ENCODE measurements around the gene DDAH1. TPM values are rescaled to one million over a fixed set of nuclear protein-coding genes. Genes with fewer than 3 reads are reported as not detected.

Gene DDAH1
- polyA plus RNA-seq, 1 donor from 2014 or later: 42.7 TPM

- Histone ChIP-seq H3K9me3 (ENCODE audit: low read length) (no peaks in the 10 kb centered on the region), H3K27ac (ENCODE audit: low read length) (no peak overlapping the region)
- TF ChIP-seq EZH2 (IDR thresholded peaks at IDR 0.05; ENCODE audit: borderline replicate concordance, insufficient read depth, low read length, poor library complexity, severe bottlenecking): no peak
- TF ChIP-seq RAD21 (conservative IDR thresholded peaks at IDR 0.05): no peak
- TF ChIP-seq CTCF (IDR thresholded peaks at IDR 0.05; ENCODE audit: poor library complexity, severe bottlenecking): no peak
- TF ChIP-seq MXI1 (conservative IDR thresholded peaks at IDR 0.05; ENCODE audit: poor library complexity, severe bottlenecking): no peak
- TF ChIP-seq REST (IDR thresholded peaks at IDR 0.05; ENCODE audit: borderline replicate concordance): no peak
- TF ChIP-seq TAF1 (IDR thresholded peaks at IDR 0.05; ENCODE audit: low read depth): no peak
- no peak for TF ChIP-seq EP300 (conservative IDR thresholded peaks at IDR 0.05; ENCODE audit: poor library complexity, severe bottlenecking)
- TF ChIP-seq POLR2AphosphoS5 (IDR thresholded peaks at IDR 0.05): no peak
- TF ChIP-seq SMC3 (conservative IDR thresholded peaks at IDR 0.05; ENCODE audit: poor library complexity): no peak
These were observed 125.9 kb downstream of the DDAH1 start for GRCh38 chr1:85339089-85339488.

GRCh38 chr1:85334962-85335361, 130.0 kb downstream of the DDAH1 start:
- Histone ChIP-seq H3K9me2 (ENCODE audit: insufficient read depth, low read length) (no peaks in the 10 kb centered on the region), H3K27ac (ENCODE audit: low read length) (no peak overlapping the region), H3K4me2 (ENCODE audit: low read length) (no peak overlapping the region), H4K20me1 (ENCODE audit: insufficient read depth) (no peaks in the 10 kb centered on the region), H3F3A (ENCODE audit: insufficient read depth, low read length, poor library complexity, severe bottlenecking) (no peaks in the 10 kb centered on the region), H3K4me3 (ENCODE audit: low read length) (no peak overlapping the region), H2AFZ (ENCODE audit: low read depth, low read length) (no peak overlapping the region), H3K9me3 (ENCODE audit: low read length) (no peaks in the 10 kb centered on the region), H3K27me3 (ENCODE audit: insufficient read depth, low read depth, low read length) (no peaks in the 10 kb centered on the region), H3K79me2 (replicated peaks; ENCODE audit: insufficient read depth, low read length) (no peaks in the 10 kb centered on the region), H3K9ac (ENCODE audit: low read length) (no peak overlapping the region), H3K36me3 (ENCODE audit: insufficient read depth, low read length) (no peaks in the 10 kb centered on the region)
- no peak for TF ChIP-seq RAD21 (conservative IDR thresholded peaks at IDR 0.05)

More at GRCh38 chr1:85339089-85339488, 125.9 kb downstream of the DDAH1 start:
- no peak overlapping the region for H3K4me3 ChIP-seq (ENCODE audit: low read length)
- H3K79me2 ChIP-seq (replicated peaks; ENCODE audit: insufficient read depth, low read length): no peaks in the 10 kb centered on the region
- no peak overlapping the region for H3K9ac ChIP-seq (ENCODE audit: low read length)
- H3K27me3 ChIP-seq (ENCODE audit: insufficient read depth, low read depth, low read length): no peaks in the 10 kb centered on the region
- no peaks in the 10 kb centered on the region for H3F3A ChIP-seq (ENCODE audit: insufficient read depth, low read length, poor library complexity, severe bottlenecking)
- H4K20me1 ChIP-seq (ENCODE audit: insufficient read depth): no peaks in the 10 kb centered on the region
- H3K36me3 ChIP-seq (ENCODE audit: insufficient read depth, low read length): no peaks in the 10 kb centered on the region
- no peaks in the 10 kb centered on the region for H3K9me2 ChIP-seq (ENCODE audit: insufficient read depth, low read length)
- no peak overlapping the region for H2AFZ ChIP-seq (ENCODE audit: low read depth, low read length)
- H3K4me2 ChIP-seq (ENCODE audit: low read length): no peak overlapping the region

GRCh38 chr1:85333186-85333585, 131.8 kb downstream of the DDAH1 start:
- H3K79me2 ChIP-seq (replicated peaks; ENCODE audit: insufficient read depth, low read length): no peaks in the 10 kb centered on the region
- H4K20me1 ChIP-seq (ENCODE audit: insufficient read depth): no peaks in the 10 kb centered on the region
- H3K36me3 ChIP-seq (ENCODE audit: insufficient read depth, low read length): no peaks in the 10 kb centered on the region
- H2AFZ ChIP-seq (ENCODE audit: low read depth, low read length): no peak overlapping the region
- no peak for TF ChIP-seq REST (IDR thresholded peaks at IDR 0.05; ENCODE audit: borderline replicate concordance)
- TF ChIP-seq CTCF (IDR thresholded peaks at IDR 0.05; ENCODE audit: poor library complexity, severe bottlenecking): no peak
- no peak for TF ChIP-seq EZH2 (IDR thresholded peaks at IDR 0.05; ENCODE audit: borderline replicate concordance, insufficient read depth, low read length, poor library complexity, severe bottlenecking)
- no peak for TF ChIP-seq RAD21 (conservative IDR thresholded peaks at IDR 0.05)
- TF ChIP-seq SMC3 (conservative IDR thresholded peaks at IDR 0.05; ENCODE audit: poor library complexity): no peak
- TF ChIP-seq MXI1 (conservative IDR thresholded peaks at IDR 0.05; ENCODE audit: poor library complexity, severe bottlenecking): no peak
- no peak for TF ChIP-seq POLR2AphosphoS5 (IDR thresholded peaks at IDR 0.05)
- TF ChIP-seq EP300 (conservative IDR thresholded peaks at IDR 0.05; ENCODE audit: poor library complexity, severe bottlenecking): no peak
- no peak for TF ChIP-seq TAF1 (IDR thresholded peaks at IDR 0.05; ENCODE audit: low read depth)
- no peaks in the 10 kb centered on the region for H3F3A ChIP-seq (ENCODE audit: insufficient read depth, low read length, poor library complexity, severe bottlenecking)
- no peaks in the 10 kb centered on the region for H3K9me3 ChIP-seq (ENCODE audit: low read length)
- H3K4me3 ChIP-seq (ENCODE audit: low read length): no peak overlapping the region
- no peaks in the 10 kb centered on the region for H3K27me3 ChIP-seq (ENCODE audit: insufficient read depth, low read depth, low read length)
- no peak overlapping the region for H3K9ac ChIP-seq (ENCODE audit: low read length)
- no peak overlapping the region for H3K4me2 ChIP-seq (ENCODE audit: low read length)
- no peaks in the 10 kb centered on the region for H3K9me2 ChIP-seq (ENCODE audit: insufficient read depth, low read length)
- H3K27ac ChIP-seq (ENCODE audit: low read length): no peak overlapping the region

Data from neural cell (in vitro differentiated cells).